NCI-H146 (cell line): ENCODE data around the gene CCER1.

ENCODE experiments used
- DNase-seq: peaks from one replicate; lab custom pipeline; 2025; lab: John Stamatoyannopoulos, UW

CCER1 gene

DNA sequence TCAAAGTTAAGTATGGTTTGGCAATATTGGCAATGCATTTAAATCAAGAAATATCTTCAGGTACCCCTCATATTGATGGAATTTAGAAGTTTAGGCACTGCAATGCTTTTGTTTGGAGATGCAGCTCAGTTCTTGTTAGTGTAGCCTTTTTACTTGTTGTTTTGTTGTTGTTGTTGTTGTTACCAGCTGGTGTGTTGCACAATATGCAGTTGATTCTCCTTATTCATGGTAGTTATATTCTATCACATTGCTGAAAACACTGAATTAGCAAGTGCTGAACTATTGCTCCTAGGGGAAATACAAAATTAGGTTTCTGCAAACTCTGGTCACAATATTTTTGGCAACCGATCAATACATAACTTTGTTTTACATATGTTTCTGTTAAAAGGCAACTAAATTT lies 34.8 kb downstream of the CCER1 start:
- DNase-seq: no peak

DNA sequence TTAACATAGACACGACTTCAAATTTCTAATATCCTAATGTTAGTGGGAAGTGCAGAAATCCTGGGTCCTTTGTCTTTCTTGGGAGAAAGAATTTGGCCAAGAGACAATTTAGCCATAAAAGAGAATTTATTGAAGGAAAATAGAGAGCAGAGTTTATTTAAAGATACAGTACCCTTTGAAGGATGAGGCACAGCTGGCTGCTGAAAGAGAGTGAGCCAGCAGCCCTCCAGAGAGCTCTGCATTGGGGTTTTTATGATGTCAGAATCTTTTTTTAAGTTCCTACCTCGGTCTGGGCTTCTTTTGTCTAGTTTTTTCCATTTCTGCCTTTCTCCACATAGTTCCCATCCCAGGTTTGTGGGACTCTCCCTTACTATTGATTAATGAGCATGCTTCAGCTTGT lies 37.5 kb downstream of the CCER1 start:
- no peak for DNase-seq

DNA sequence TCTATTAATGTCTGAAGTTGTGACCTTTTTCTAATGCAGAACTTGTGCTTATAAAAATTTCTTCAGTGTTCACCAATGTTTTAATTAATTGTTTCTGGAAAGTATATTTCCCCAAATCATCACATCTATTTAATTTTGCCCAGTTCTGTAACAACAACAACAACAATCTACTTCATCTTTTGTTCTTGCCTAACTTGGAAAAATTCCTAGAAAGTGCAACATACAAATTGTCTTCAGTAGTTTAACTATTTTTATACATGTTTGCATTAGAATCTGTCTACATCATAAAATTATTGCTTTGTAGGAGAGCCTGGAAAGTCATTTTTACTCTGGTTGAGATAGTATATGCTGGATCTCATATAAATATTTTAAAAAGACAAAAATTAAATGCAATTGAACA lies 38.5 kb downstream of the CCER1 start:
- no peak for DNase-seq

DNA sequence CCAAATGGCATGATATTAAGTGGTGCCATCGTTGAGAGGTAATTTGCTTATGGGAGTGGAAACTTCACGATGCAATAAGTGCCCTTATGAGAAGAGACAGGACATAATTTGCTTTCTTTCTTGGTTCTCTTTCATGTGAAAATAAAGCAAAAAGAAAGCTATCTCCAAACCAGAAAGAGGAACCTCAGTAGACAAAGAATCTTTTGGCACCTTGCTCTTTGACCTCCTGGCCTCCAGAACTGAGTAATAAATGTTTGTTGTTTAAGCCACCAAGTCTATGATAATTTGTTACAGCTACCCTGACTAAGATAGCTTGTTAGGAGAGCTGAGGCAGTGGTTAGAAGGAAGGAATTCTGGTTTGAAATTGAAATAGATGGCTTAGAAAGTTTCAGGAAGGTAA lies 39.6 kb downstream of the CCER1 start:
- DNase-seq: no peak

DNA sequence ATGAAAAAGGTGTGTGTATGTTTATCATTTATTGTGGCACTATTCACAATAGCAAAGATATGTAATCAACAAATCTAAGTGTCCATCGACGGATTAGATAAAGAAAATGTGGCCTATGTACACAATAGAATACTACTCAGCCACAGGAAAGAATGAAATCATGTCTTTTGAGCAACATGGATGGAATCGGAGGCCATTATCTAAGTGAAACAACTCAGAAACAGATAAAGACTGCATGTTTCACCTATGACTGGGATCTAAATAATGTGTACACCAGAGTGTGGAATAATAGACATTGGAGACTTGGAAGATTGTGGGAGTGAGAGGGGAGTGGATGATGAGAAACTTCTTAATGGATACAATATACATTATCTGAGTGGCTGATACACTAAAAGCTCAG lies 44.0 kb downstream of the CCER1 start:
- DNase-seq: no peak

DNA sequence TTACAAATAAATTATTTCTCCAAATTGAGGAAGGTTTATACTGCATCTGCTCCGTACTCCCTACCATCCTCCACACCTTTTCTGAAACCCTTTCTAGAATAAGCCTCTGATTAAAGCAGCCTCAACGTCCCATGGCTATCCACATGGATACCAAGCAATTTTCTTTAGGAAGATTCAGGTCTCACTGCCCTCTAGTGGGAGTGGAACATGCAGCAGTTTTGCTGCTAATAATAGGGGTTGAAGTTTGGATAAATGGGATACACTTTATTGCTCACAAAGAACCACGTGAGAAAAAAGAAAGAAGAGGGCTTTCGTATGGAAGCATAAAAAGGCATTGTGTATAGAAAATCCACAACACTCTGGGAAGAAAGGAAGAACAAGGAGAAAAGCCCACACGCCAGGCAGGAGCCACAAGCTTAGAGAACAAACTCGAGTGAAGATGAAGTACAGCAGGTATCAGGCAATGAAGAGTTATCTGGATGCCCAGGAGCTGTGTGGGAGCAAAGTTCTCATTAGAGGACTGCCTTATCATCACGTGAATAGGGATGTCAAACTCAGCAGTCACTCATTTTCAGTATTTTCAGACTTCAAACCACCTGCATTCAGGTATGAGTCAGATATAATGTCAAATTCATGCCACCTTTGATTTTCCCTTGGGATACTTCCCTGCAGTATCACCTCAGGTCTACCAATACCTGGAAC lies 45.8 kb downstream of the CCER1 start:
- DNase-seq: no peak

DNA sequence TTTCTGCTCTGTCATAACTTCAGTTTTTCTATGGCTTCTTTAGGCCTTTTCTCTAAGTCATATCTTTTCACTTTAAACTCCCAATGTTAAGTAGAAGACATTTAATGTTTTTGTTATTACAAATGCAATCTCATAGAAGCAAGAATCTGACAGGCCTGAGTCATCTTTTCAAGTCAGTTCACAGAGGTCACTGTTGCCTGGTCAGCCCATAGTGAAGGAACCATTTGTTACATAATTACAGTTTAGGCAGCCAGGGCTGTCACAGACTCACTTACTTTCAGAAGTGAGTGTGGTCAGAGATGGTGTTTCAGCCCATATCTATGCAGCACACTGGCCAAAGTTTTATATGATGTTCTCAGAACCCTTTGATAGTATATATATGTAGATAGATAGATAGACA lies 46.5 kb downstream of the CCER1 start:
- no peak for DNase-seq

DNA sequence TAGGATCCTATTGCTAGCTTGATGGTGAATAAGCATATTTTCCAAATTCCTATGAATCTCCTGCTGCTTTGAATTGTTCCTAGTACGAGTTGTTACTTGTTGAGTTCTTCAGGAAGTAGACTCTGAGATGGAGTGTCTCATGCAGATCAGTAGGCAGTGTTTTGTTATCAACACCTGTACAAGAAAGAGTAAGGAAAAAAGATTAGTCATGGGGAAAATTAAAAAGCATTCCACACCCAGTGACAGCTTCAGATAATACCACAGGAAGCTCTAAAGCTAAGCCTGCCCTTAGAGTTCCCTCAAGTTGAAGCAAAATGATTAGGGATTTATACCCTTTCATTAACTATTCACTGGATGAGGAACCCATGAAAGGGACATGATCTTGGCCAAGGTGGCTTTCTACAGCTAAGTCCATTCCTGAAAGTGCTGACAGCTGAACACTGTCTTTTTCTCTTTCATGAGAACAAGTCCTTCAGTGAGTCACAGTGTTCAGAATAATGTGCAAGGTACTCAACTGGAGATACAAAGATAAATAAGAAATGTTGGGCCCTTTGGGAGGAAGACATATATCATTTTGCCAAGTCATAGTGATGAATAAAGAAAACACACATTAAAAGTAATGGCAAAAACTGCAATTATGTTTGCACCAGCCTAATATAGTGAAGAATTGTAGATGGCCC lies 49.1 kb downstream of the CCER1 start:
- DNase-seq: no peak

DNA sequence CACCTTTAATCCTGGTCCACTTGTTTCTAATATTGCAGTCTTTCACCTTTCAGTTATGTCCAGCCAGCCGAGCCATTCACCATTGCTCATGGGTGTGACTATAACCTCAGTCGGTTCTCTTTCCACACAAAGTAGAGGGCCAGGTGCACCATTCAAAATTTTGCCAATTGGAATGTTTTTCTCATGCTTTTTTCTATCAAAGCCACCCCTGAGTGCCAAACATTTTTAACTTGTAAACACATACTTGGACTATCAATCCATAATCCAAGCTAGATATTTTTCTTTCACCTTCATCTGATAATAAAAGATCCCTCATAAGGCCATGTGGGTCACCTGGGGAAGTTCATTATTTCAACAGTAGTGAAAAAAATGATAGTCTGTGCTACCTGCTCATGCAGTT lies 52.4 kb downstream of the CCER1 start:
- DNase-seq: no peak
